ENCODE measurements around the gene DNAJB5.

GRCh38 chr9:35001803-35002502 lies 12.4 kb downstream of the DNAJB5 start:
- TF ChIP-seq TAF1 (IDR thresholded peaks at IDR 0.05; ENCODE audit: borderline replicate concordance, low read depth, low read length): no peak
- TF ChIP-seq POLR2AphosphoS5 (IDR thresholded peaks at IDR 0.05; ENCODE audit: low read depth, low read length): no peak
- no peak for TF ChIP-seq EZH2phosphoT487 (IDR thresholded peaks at IDR 0.05; ENCODE audit: borderline replicate concordance, low read depth)
- no peak for TF ChIP-seq CTCF (IDR thresholded peaks at IDR 0.05)
- no peak for TF ChIP-seq EP300 (IDR thresholded peaks at IDR 0.05; ENCODE audit: borderline replicate concordance in 1 of 2, low read depth in 1 of 2, low read length in 1 of 2)
- TF ChIP-seq IRF3 (IDR thresholded peaks at IDR 0.05; ENCODE audit: low read depth, low read length): no peak
- TF ChIP-seq USF1 (IDR thresholded peaks at IDR 0.05; ENCODE audit: borderline replicate concordance, low read depth): no peak
- TF ChIP-seq GATA2 (CRISPR knock-in tag; IDR thresholded peaks at IDR 0.05): no peak
- TF ChIP-seq YY1 (IDR thresholded peaks at IDR 0.05; ENCODE audit: low read depth): no peak
- TF ChIP-seq TCF12 (IDR thresholded peaks at IDR 0.05): no peak
- no peak for TF ChIP-seq REST (IDR thresholded peaks at IDR 0.05; ENCODE audit: low read depth, low read length)
- no peak for TF ChIP-seq MXI1 (IDR thresholded peaks at IDR 0.05; ENCODE audit: low read depth, low read length)
- TF ChIP-seq JUND (IDR thresholded peaks at IDR 0.05): no peak
- TF ChIP-seq RAD21 (IDR thresholded peaks at IDR 0.05; ENCODE audit: low read length): no peak
